ELF-1 (cell line): Measurements from ENCODE around the gene PIGC.

Experiments used
- DNase-seq: peaks from one replicate; pipeline ENCODE4 v3.0.0-alpha.2; 2016; ENCODE audit warnings: low read depth, low spot score

PIGC gene

GRCh38 chr1:172398970-172399755 lies 44.7 kb downstream of the PIGC start:
- peak; percentile 20 for DNase-seq

- DNase-seq = no peak
Observed at GRCh38 chr1:172398193-172398592, 45.7 kb downstream of the PIGC start.

GRCh38 chr1:172397633-172398032 lies 46.2 kb downstream of the PIGC start:
- DNase-seq = no peak

GRCh38 chr1:172397221-172397620 lies 46.6 kb downstream of the PIGC start:
- no peak for DNase-seq

- no peak for DNase-seq
Observed at GRCh38 chr1:172395576-172395975, 48.3 kb downstream of the PIGC start.

GRCh38 chr1:172394811-172395210 lies 49.1 kb downstream of the PIGC start:
- no peak for DNase-seq

GRCh38 chr1:172394141-172394751 lies 49.6 kb downstream of the PIGC start:
- DNase-seq = no peak

GRCh38 chr1:172393354-172393753 lies 50.5 kb downstream of the PIGC start:
- no peak for DNase-seq

- DNase-seq = no peak
Observed at GRCh38 chr1:172391976-172392375, 51.9 kb downstream of the PIGC start.
